Liver (tissue), 9 donors: ENCODE results near the gene MESP1. TPM values are rescaled to one million over a fixed set of nuclear protein-coding genes. Genes with fewer than 3 reads are reported as not detected.

Source experiments
- DNase-seq: peaks from one replicate; pipeline ENCODE4 v3.0.0-alpha.2; 2017; ENCODE audit warnings: low spot score
- H3K27ac ChIP-seq, 2 donors: one replicate each; pipeline ENCODE4 v1.7.0; 2013; ENCODE audit warnings: inconsistent platforms in 2 of 2, low read length in 2 of 2, control low read depth in 1 of 2, low read depth in 1 of 2, mild to moderate bottlenecking in 1 of 2
- H3K27me3 ChIP-seq, 4 donors: one replicate each; pipeline versions ENCODE4 v1.6.1 to v1.7.0; 2013; ENCODE audit warnings: low read length in 3 of 4, inconsistent platforms in 1 of 4, mild to moderate bottlenecking in 1 of 4, moderate library complexity in 1 of 4; ENCODE audit not compliant: control insufficient read depth in 4 of 4, insufficient read depth in 4 of 4
- H3K36me3 ChIP-seq, 4 donors: one replicate each; pipeline versions ENCODE4 v1.6.1 to v1.7.0; 2013; ENCODE audit warnings: low read length in 3 of 4, mild to moderate bottlenecking in 3 of 4, low read depth in 1 of 4, moderate library complexity in 1 of 4; ENCODE audit not compliant: control insufficient read depth in 4 of 4, insufficient read depth in 3 of 4
- H3K4me1 ChIP-seq, 4 donors: one replicate each; pipeline versions ENCODE4 v1.6.1 to v1.7.0; 2013; ENCODE audit warnings: low read length in 3 of 4, mild to moderate bottlenecking in 3 of 4, moderate library complexity in 1 of 4; ENCODE audit not compliant: control insufficient read depth in 4 of 4, insufficient read depth in 4 of 4
- H3K4me3 ChIP-seq, 3 donors: one replicate each; pipeline versions ENCODE4 v1.6.1 to v1.7.0; 2013; ENCODE audit warnings: low read length in 3 of 3, control low read depth in 1 of 3, low read depth in 1 of 3, mild to moderate bottlenecking in 1 of 3
- H3K9ac ChIP-seq, 2 donors: one replicate each; pipeline ENCODE4 v1.7.0; 2013; ENCODE audit warnings: low read length in 2 of 2, mild to moderate bottlenecking in 2 of 2, moderate library complexity in 2 of 2, control low read depth in 1 of 2, low read depth in 1 of 2
- H3K9me3 ChIP-seq, 4 donors: one replicate each; pipeline versions ENCODE4 v1.6.1 to v1.7.0; 2013; ENCODE audit warnings: low read length in 3 of 4; ENCODE audit not compliant: control insufficient read depth in 4 of 4
- ATF3 ChIP-seq: IDR thresholded peaks from 2 replicates; pipeline ENCODE4 v1.6.1; 2016; ENCODE audit warnings: antibody characterized with exemption
- CTCF ChIP-seq: fragments of 150-350 bp; IDR thresholded peaks from 2 replicates; pipeline ENCODE4 v1.5.1; 2017; ENCODE audit warnings: improper control_type of control experiment, low read depth, low read length; ENCODE audit not compliant: missing input control
- EGR1 ChIP-seq, 2 donors: IDR thresholded peaks; 2 replicates each; pipeline ENCODE4 v1.6.1; 2016 to 2018; ENCODE audit warnings: antibody characterized with exemption in 2 of 2, low read depth in 2 of 2
- FOXA1 ChIP-seq: IDR thresholded peaks from 2 replicates; pipeline ENCODE4 v1.6.1; 2016; ENCODE audit warnings: antibody characterized with exemption
- FOXA2 ChIP-seq: IDR thresholded peaks from 2 replicates; pipeline ENCODE4 v1.6.1; 2016; ENCODE audit warnings: antibody characterized with exemption
- GABPA ChIP-seq, 2 donors: IDR thresholded peaks in 1 of 2; conservative IDR thresholded peaks in 1 of 2; 2 replicates each; pipeline ENCODE4 v1.6.1; 2016; ENCODE audit warnings: antibody characterized with exemption in 2 of 2, mild to moderate bottlenecking in 1 of 2, moderate library complexity in 1 of 2
- HNF4A ChIP-seq, 2 donors: conservative IDR thresholded peaks; 2 replicates each; pipeline ENCODE4 v1.6.1; 2016; ENCODE audit warnings: antibody characterized with exemption in 2 of 2, mild to moderate bottlenecking in 2 of 2
- HNF4G ChIP-seq: IDR thresholded peaks from 2 replicates; pipeline ENCODE4 v1.6.1; 2016; ENCODE audit warnings: antibody characterized with exemption
- JUND ChIP-seq, 2 donors: IDR thresholded peaks; 2 replicates each; pipeline ENCODE4 v1.6.1; 2016; ENCODE audit warnings: antibody characterized with exemption in 2 of 2
- MAX ChIP-seq: IDR thresholded peaks from 2 replicates; pipeline ENCODE4 v1.6.1; 2016; ENCODE audit warnings: antibody characterized with exemption
- NR2F2 ChIP-seq: IDR thresholded peaks from 2 replicates; pipeline ENCODE4 v1.6.1; 2016; ENCODE audit warnings: antibody characterized with exemption
- RXRA ChIP-seq, 2 donors: IDR thresholded peaks; 2 replicates each; pipeline ENCODE4 v1.6.1; 2017 to 2018; ENCODE audit warnings: antibody characterized with exemption in 2 of 2, mild to moderate bottlenecking in 1 of 2
- SP1 ChIP-seq: IDR thresholded peaks from 2 replicates; pipeline ENCODE4 v1.6.1; 2018; ENCODE audit warnings: antibody characterized with exemption, mild to moderate bottlenecking
- YY1 ChIP-seq: IDR thresholded peaks from 2 replicates; pipeline ENCODE4 v1.6.1; 2016; ENCODE audit warnings: antibody characterized with exemption, mild to moderate bottlenecking
- ZBTB33 ChIP-seq: IDR thresholded peaks from 2 replicates; pipeline ENCODE4 v1.6.1; 2016; ENCODE audit warnings: antibody characterized with exemption
- WGBS: extraction: QIAGEN DNeasy Blood & Tissue Kit; methylation state at CpG from one replicate; pipeline ENCODE4 v1.1.7; 2013; 5-methylcytosine and 5-hydroxymethylcytosine counted together
- polyA plus RNA-seq, 2 donors: library from polyadenylated mRNA; stranded (reverse) in 1 of 2; unstranded in 1 of 2; fragments of 200-250 nt in 1 of 2; fragments of >200 nt in 1 of 2; fragmentation: Nextera tagmentation in 1 of 2; extraction: Ambion mirVana in 1 of 2; gene quantifications; one replicate each; pipeline versions ENCODE4 v1.2.1 to v1.2.3, GENCODE V29; 2013 to 2015
- total RNA-seq, 2 donors: library from RNA; depleted of rRNA; stranded (reverse); fragments of >200 nt; gene quantifications; one replicate each; pipeline ENCODE4 v1.2.3, GENCODE V29; 2014
- donor health status: healthy.
- donor health status: healthy.
- donor health status: healthy.
- donor health status: healthy.
- donor health status: healthy.

Gene MESP1
- total and polyA plus RNA-seq, 4 donors, result 0.14 to 1.8 (median 0.84) TPM

- TF ChIP-seq NR2F2, result no peak
- peaks cover 12 to 33% (median 21%) of the 10 kb centered on the region in 4 donors for H3K4me1 ChIP-seq
- no peaks in the 10 kb centered on the region for H3K9me3 ChIP-seq
- no peaks in the 10 kb centered on the region for H3K36me3 ChIP-seq
- DNase-seq, result no peak
- H3K4me3 ChIP-seq, result no peak overlapping the region
- no peaks in the 10 kb centered on the region for H3K27me3 ChIP-seq
- no peak overlapping the region for H3K27ac ChIP-seq
- 90% methylated on average over 3 of the region's 3 CpGs for WGBS
- H3K9ac ChIP-seq, result no peak overlapping the region
These were observed 18.3 kb upstream of the MESP1 start for GRCh38 chr15:89769366-89769765.

GRCh38 chr15:89768071-89768500 lies 17.0 kb upstream of the MESP1 start:
- H3K9ac ChIP-seq, result no peak overlapping the region
- no peak overlapping the region for H3K27ac ChIP-seq
- no peaks in the 10 kb centered on the region for H3K36me3 ChIP-seq
- no peaks in the 10 kb centered on the region for H3K9me3 ChIP-seq
- no peaks in the 10 kb centered on the region for H3K27me3 ChIP-seq
- TF ChIP-seq JUND (IDR thresholded peaks at IDR 0.05) (no peak), HNF4A (conservative IDR thresholded peaks at IDR 0.05) (no peak), EGR1 (IDR thresholded peaks at IDR 0.05; ENCODE audit: low read depth in 2 of 2) (no peak), MAX (no peak), NR2F2 (no peak), ATF3 (no peak), ZBTB33 (no peak)
- WGBS, result 67% methylated on average over 7 of the region's 7 CpGs
- DNase-seq, result no peak
- H3K4me3 ChIP-seq, result no peak overlapping the region
- H3K4me1 ChIP-seq, result peaks cover 12 to 28% (median 19%) of the 10 kb centered on the region in 4 donors

- no peak for DNase-seq
These were observed 16.4 kb upstream of the MESP1 start for GRCh38 chr15:89767411-89767915.

More at GRCh38 chr15:89767411-89767915, 16.4 kb upstream of the MESP1 start:
- Histone ChIP-seq H3K27ac (no peak overlapping the region), H3K36me3 (no peaks in the 10 kb centered on the region), H3K4me1 (peaks cover 10 to 22% (median 14%) of the 10 kb centered on the region in 4 donors), H3K4me3 (no peak overlapping the region), H3K27me3 (no peaks in the 10 kb centered on the region), H3K9me3 (no peaks in the 10 kb centered on the region), H3K9ac (no peak overlapping the region)
- TF ChIP-seq RXRA (IDR thresholded peaks at IDR 0.05), result peak; percentile 39 to 57
- TF ChIP-seq SP1, result peak; percentile 65
- no peak for TF ChIP-seq ATF3
- peak; percentile 82 to 95 for TF ChIP-seq HNF4A (conservative IDR thresholded peaks at IDR 0.05)
- no peak for TF ChIP-seq GABPA (IDR thresholded peaks at IDR 0.05 in 1 of 2, conservative IDR thresholded peaks at IDR 0.05 in 1 of 2)
- no peak for TF ChIP-seq CTCF
- TF ChIP-seq MAX, result no peak
- TF ChIP-seq EGR1 (IDR thresholded peaks at IDR 0.05; ENCODE audit: low read depth in 2 of 2), result no peak
- peak; percentile 70 for TF ChIP-seq HNF4G
- no peak for TF ChIP-seq ZBTB33
- no peak for TF ChIP-seq FOXA2
- peak; percentile 82 for TF ChIP-seq NR2F2
- TF ChIP-seq FOXA1, result no peak
- TF ChIP-seq YY1, result no peak
- WGBS, result 55% methylated on average over 8 of the region's 8 CpGs
